Measurements from ENCODE around the gene TMEM87B. TPM values are rescaled to one million over a fixed set of nuclear protein-coding genes. Genes with fewer than 3 reads are reported as not detected.
"Not testable (repeated sequence)": the region's sequence is repeated elsewhere in the genome, so short reads cannot be mapped to it uniquely, and the experiment has no call there.

The TMEM87B gene
- total RNA-seq, 2 donors from 2014 or later, result 8.0 to 13.2 TPM

DNA sequence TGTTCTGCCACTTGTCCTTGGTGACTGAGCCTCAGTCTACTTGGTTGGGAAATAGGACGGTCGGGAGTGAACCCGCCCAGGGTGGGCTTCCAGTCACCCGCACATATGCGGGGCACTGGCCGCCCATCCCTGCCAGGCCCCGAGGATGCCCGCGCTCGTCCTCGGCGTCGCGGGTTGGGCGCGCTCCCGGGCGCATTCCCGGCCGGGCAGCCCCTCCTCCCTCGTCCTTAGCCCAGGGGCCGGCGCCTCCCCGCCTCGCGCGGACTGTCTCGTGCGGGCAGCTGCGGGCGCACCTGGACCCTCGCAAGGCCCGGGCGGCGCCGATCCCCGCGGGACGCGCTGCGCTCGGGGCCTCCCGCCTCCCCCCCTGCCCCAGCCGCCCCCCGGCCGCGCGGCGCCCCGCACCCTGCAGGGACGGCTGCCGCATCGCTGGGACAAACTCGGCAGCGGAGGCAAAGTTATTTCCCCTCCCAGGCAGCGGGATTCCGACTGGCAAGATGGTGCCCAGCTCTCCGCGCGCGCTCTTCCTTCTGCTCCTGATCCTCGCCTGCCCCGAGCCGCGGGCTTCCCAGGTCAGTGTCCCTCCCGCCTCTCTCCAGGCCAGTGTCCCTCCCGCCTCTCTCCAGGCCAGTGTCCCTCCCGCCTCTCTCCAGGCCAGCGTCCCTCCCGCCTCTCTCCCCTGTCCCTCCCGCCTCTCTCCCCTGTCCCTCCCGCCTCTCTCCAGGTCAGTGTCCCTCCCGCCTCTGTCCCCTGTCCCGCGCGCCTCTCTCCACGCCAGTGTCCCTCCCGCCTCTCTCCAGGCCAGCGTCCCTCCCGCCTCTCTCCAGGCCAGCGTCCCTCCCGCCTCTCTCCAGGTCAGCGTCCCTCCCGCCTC, 83.3 kb downstream of the TMEM87B start, which contains the start of gene FBLN7:
FBLN7 (plus strand) TSS at position 227 of the 874 bp plus-strand sequence; CDS start at position 498, 271 bp downstream.
- Mint-ChIP-seq H3K4me1 (ENCODE audit: low read depth in 2 of 2) (peaks cover 0 to 7% of the 10 kb centered on the region in 2 donors), H3K27me3 (peaks cover 7 to 33% of the 10 kb centered on the region in 2 donors), H3K9me3 (no peaks in the 10 kb centered on the region), H3K27ac (no peak within 1 kb of the TSS), H3K4me3 (peak within 1 kb of the TSS; percentile 67), H3K36me3 (no peaks in the 10 kb centered on the region)
- DNase-seq (ENCODE audit: low spot score), result no peak
- ATAC-seq, result peak; percentile 7 to 12

DNA sequence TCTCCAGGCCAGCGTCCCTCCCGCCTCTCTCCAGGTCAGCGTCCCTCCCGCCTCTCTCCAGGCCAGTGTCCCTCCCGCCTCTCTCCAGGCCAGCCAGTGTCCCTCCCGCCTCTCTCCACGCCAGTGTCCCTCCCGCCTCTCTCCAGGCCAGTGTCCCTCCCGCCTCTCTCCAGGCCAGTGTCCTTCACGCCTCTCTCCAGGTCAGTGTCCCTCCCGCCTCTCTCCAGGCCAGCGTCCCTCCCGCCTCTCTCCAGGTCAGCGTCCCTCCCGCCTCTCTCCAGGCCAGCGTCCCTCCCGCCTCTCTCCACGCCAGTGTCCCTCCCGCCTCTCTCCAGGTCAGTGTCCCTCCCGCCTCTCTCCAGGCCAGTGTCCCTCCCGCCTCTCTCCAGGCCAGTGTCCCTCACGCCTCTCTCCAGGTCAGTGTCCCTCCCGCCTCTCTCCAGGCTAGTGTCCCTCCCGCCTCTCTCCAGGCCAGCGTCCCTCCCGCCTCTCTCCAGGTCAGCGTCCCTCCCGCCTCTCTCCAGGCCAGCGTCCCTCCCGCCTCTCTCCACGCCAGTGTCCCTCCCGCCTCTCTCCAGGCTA, 84.1 kb downstream of the TMEM87B start:
- H3K9me3 Mint-ChIP-seq; ATAC-seq; H3K4me3 Mint-ChIP-seq; H3K36me3 Mint-ChIP-seq; DNase-seq (ENCODE audit: low spot score); H3K4me1 Mint-ChIP-seq (ENCODE audit: low read depth in 2 of 2); H3K27ac Mint-ChIP-seq: not testable (repeated sequence)
- H3K27me3 Mint-ChIP-seq, result peaks cover 7 to 36% of the 10 kb centered on the region in 2 donors

- H3K4me3 Mint-ChIP-seq; H3K9me3 Mint-ChIP-seq; H3K27ac Mint-ChIP-seq; ATAC-seq; DNase-seq (ENCODE audit: low spot score); H3K36me3 Mint-ChIP-seq; H3K4me1 Mint-ChIP-seq (ENCODE audit: low read depth in 2 of 2): not testable (repeated sequence)
- H3K27me3 Mint-ChIP-seq, result peaks cover 7 to 36% of the 10 kb centered on the region in 2 donors
Measured at GRCh38 chr2:112139661-112140204, 84.7 kb downstream of the TMEM87B start.

GRCh38 chr2:112140205-112140802, 85.2 kb downstream of the TMEM87B start:
- Mint-ChIP-seq H3K4me1 (ENCODE audit: low read depth in 2 of 2) (peaks cover 0 to 7% of the 10 kb centered on the region in 2 donors), H3K9me3 (no peaks in the 10 kb centered on the region), H3K27me3 (peaks cover 7 to 36% of the 10 kb centered on the region in 2 donors), H3K27ac (no peak overlapping the region), H3K4me3 (no peak overlapping the region), H3K36me3 (no peaks in the 10 kb centered on the region)
- DNase-seq (ENCODE audit: low spot score), result no peak
- ATAC-seq, result no peak

DNA sequence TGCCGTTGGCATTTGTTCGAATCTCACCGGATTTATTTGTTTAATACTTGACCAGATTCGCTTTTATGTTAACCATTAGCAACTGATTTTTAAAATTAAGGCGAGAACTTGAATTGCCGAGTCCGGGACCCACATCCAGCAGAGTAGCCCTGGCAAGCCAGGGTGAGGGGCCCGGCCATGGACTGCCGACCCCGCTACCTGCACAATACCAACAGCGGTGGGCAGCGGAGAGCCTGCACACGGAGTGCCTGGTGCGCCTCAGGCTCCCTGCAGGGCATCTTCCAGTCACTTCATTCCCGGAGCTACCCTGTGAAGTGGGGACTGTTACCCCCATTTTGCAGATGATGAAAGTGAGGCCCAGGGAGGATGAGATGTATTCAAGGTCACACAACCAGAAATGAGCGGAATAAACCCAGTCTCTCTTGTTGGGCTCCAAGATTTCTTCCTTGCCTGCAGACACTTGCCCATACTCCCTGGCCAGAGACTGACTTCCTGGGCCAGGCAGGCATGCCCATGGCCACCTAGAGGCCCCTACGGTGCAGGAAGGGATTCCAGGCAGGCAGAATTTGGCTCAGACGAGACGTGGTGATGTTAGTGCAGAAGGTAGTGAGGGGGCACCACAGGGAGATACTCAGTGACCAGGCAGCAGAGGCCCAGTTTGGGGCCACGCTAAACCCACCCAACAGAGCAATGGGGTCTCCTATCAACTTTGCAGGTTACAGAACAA, 86.0 kb downstream of the TMEM87B start:
- peaks cover 7 to 32% of the 10 kb centered on the region in 2 donors for H3K27me3 Mint-ChIP-seq
- no peak overlapping the region for H3K27ac Mint-ChIP-seq
- H3K4me3 Mint-ChIP-seq, result no peak overlapping the region
- no peaks in the 10 kb centered on the region for H3K36me3 Mint-ChIP-seq
- no peaks in the 10 kb centered on the region for H3K9me3 Mint-ChIP-seq
- peaks cover 0 to 7% of the 10 kb centered on the region in 2 donors for H3K4me1 Mint-ChIP-seq (ENCODE audit: low read depth in 2 of 2)
- DNase-seq (ENCODE audit: low spot score), result no peak
- no peak for ATAC-seq

DNA sequence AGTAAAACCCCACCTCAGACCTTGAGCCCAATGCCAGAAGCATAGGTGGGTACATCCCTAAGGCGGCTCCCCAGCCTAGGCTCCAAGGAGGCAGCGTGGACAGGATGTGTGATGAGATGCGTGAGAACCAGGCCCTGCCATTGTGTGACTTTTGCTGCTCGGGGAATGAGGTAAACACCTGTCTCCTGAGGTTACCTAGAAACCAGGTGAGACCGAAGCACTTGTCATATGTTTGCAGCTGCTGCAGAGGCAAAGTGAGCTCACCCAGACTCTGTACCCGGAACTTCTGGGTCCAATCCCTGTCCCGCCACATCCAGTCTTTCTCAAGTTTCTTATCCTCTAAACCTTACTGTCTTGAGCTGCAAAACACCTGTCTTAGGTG, 86.5 kb downstream of the TMEM87B start:
- Mint-ChIP-seq H3K9me3 (no peaks in the 10 kb centered on the region), H3K36me3 (no peaks in the 10 kb centered on the region), H3K4me1 (ENCODE audit: low read depth in 2 of 2) (peaks cover 0 to 7% of the 10 kb centered on the region in 2 donors), H3K4me3 (no peak overlapping the region), H3K27me3 (peaks cover 7 to 28% of the 10 kb centered on the region in 2 donors), H3K27ac (no peak overlapping the region)
- DNase-seq (ENCODE audit: low spot score), result no peak
- ATAC-seq, result no peak

DNA sequence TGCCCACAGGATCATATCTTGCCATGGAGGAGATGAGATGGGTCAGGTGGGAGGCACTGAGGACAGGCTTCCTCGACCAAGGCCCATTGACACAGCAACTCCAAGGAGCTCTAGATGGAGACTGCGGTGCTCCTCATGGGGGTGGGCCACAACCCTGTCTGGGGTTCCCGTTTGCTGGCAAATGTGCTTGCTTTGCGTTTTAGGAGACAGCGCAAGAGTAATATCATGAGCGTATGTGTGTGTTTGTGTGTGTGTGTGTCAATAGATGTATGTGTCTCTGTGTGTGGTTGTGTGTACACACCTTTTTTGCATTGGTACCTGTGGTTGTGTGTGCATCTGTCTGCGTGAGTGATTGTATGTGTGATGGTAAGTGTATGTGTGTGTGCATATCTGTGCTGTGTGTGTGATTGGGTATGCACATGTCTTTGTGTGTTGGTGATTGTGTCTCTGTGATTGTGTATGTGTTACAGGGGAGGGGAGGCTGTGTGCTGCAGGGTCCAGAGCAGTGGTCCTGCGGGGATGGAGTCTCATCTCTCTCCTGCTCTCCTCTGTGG, 87.5 kb downstream of the TMEM87B start:
- Mint-ChIP-seq H3K27me3 (peaks cover 7 to 25% of the 10 kb centered on the region in 2 donors), H3K36me3 (no peaks in the 10 kb centered on the region), H3K27ac (no peak overlapping the region), H3K4me3 (no peak overlapping the region), H3K4me1 (ENCODE audit: low read depth in 2 of 2) (peaks cover 0 to 4% of the 10 kb centered on the region in 2 donors), H3K9me3 (no peaks in the 10 kb centered on the region)
- DNase-seq (ENCODE audit: low spot score), result no peak
- peak in 1 of 2 donors; percentile 32 for ATAC-seq

GRCh38 chr2:112143150-112143549, 88.1 kb downstream of the TMEM87B start:
- no peak for DNase-seq (ENCODE audit: low spot score)
- peaks cover 7 to 21% of the 10 kb centered on the region in 2 donors for H3K27me3 Mint-ChIP-seq
- no peaks in the 10 kb centered on the region for H3K9me3 Mint-ChIP-seq
- no peak overlapping the region for H3K4me3 Mint-ChIP-seq
- no peaks in the 10 kb centered on the region for H3K4me1 Mint-ChIP-seq (ENCODE audit: low read depth in 2 of 2)
- no peaks in the 10 kb centered on the region for H3K36me3 Mint-ChIP-seq
- no peak for ATAC-seq
- H3K27ac Mint-ChIP-seq, result no peak overlapping the region

DNA sequence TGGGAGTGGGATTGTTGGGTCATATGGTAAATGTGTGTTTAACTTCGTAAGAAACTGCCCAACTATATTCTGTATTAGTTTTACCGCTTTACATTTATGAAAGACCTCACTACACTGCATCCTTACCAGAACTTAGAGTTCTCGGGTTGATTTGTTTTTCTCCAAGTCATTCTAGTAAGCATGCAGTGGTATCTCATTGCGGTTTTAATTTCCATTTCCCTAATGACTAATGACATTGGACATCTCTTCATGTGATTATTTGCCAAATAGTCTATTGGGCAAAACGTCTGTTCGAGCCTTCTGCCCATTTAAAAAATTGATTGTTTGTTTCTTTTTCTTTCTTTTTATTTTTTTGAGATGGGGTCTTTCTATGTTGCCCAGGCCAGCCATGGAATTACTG, 89.9 kb downstream of the TMEM87B start:
- peaks cover 7 to 21% of the 10 kb centered on the region in 2 donors for H3K27me3 Mint-ChIP-seq
- H3K36me3 Mint-ChIP-seq, result no peaks in the 10 kb centered on the region
- ATAC-seq, result no peak
- H3K4me1 Mint-ChIP-seq (ENCODE audit: low read depth in 2 of 2), result no peaks in the 10 kb centered on the region
- no peak overlapping the region for H3K27ac Mint-ChIP-seq
- DNase-seq (ENCODE audit: low spot score), result no peak
- no peaks in the 10 kb centered on the region for H3K9me3 Mint-ChIP-seq
- no peak overlapping the region for H3K4me3 Mint-ChIP-seq

GRCh38 chr2:112147382-112148168, 92.5 kb downstream of the TMEM87B start:
- H3K36me3 Mint-ChIP-seq, result no peaks in the 10 kb centered on the region
- no peak overlapping the region for H3K27ac Mint-ChIP-seq
- no peaks in the 10 kb centered on the region for H3K4me1 Mint-ChIP-seq (ENCODE audit: low read depth in 2 of 2)
- ATAC-seq, result no peak
- H3K4me3 Mint-ChIP-seq, result no peak overlapping the region
- H3K9me3 Mint-ChIP-seq, result no peaks in the 10 kb centered on the region
- peaks cover 4 to 6% of the 10 kb centered on the region in 2 donors for H3K27me3 Mint-ChIP-seq
- DNase-seq (ENCODE audit: low spot score), result no peak

GRCh38 chr2:112148477-112148876, 93.4 kb downstream of the TMEM87B start:
- H3K9me3 Mint-ChIP-seq, result no peaks in the 10 kb centered on the region
- no peaks in the 10 kb centered on the region for H3K36me3 Mint-ChIP-seq
- ATAC-seq, result no peak
- no peak for DNase-seq (ENCODE audit: low spot score)
- H3K27ac Mint-ChIP-seq, result no peak overlapping the region
- peaks cover 0 to 2% of the 10 kb centered on the region in 2 donors for H3K27me3 Mint-ChIP-seq
- H3K4me1 Mint-ChIP-seq (ENCODE audit: low read depth in 2 of 2), result no peaks in the 10 kb centered on the region
- H3K4me3 Mint-ChIP-seq, result no peak overlapping the region

DNA sequence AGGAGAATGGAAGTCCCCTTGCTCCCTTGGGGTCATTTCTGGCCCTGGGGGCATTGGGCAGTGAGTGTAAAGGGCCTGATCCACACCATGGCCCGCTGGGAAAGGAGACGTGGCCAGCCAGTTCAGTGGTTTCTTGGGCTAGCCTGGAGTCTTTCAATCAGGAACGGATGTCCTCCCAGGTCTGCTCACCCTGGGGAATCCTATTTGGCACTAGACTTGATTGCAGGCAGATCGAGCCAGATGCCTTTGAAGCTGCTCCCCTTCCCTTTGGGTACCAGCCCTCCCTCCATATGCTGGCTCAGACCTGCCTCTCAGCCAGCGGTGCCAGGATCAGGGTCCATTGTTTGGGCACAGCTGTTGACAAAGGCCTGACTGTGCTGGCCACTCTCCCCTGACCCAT, 94.1 kb downstream of the TMEM87B start:
- H3K4me1 Mint-ChIP-seq (ENCODE audit: low read depth in 2 of 2), result no peaks in the 10 kb centered on the region
- no peak overlapping the region for H3K4me3 Mint-ChIP-seq
- H3K9me3 Mint-ChIP-seq, result no peaks in the 10 kb centered on the region
- no peak overlapping the region for H3K27ac Mint-ChIP-seq
- no peak for DNase-seq (ENCODE audit: low spot score)
- ATAC-seq, result peak in 1 of 2 donors; percentile 9
- no peaks in the 10 kb centered on the region for H3K27me3 Mint-ChIP-seq
- H3K36me3 Mint-ChIP-seq, result no peaks in the 10 kb centered on the region
